Mesodermal cell (in vitro differentiated cells): ENCODE data around the gene PRSS36.
A peak's percentile ranks its signal among the peaks of the same experiment; 100 is the strongest.
"Not testable (repeated sequence)": the region's sequence is repeated elsewhere in the genome, so short reads cannot be mapped to it uniquely, and the experiment has no call there.

Source experiments
- H3K27ac ChIP-seq: 2 replicates; pipeline ENCODE4 v1.7.0; 2013; ENCODE audit warnings: mild to moderate bottlenecking, low read depth, low read length, moderate library complexity; ENCODE audit not compliant: severe bottlenecking
- H3K36me3 ChIP-seq: 2 replicates; pipeline ENCODE4 v1.7.1; 2013; ENCODE audit warnings: mild to moderate bottlenecking, low read length, moderate library complexity; ENCODE audit not compliant: control insufficient read depth, insufficient read depth
- H3K4me1 ChIP-seq: one replicate; pipeline ENCODE4 v1.7.1; 2013; ENCODE audit warnings: mild to moderate bottlenecking, low read length; ENCODE audit not compliant: insufficient read depth, control insufficient read depth, poor library complexity, severe bottlenecking
- H3K4me3 ChIP-seq: 2 replicates; pipeline ENCODE4 v1.7.0; 2013; ENCODE audit warnings: low read length, control low read depth, mild to moderate bottlenecking; ENCODE audit not compliant: insufficient read depth, poor library complexity, severe bottlenecking; ENCODE audit errors: extremely low read depth
- H3K9me3 ChIP-seq: 2 replicates; pipeline ENCODE4 v1.7.1; 2013; ENCODE audit warnings: mild to moderate bottlenecking, low read length, moderate library complexity; ENCODE audit not compliant: control insufficient read depth
- WGBS, 2 experiments: methylation state at CpG; one replicate each; pipeline ENCODE4 v1.1.5; 2013; ENCODE audit warnings: missing lambda C conversion rate in 2 of 2; ENCODE audit not compliant: insufficient coverage in 2 of 2; 5-methylcytosine and 5-hydroxymethylcytosine counted together

PRSS36 gene

GRCh38 chr16:31108794-31109558 is 40.9 kb downstream of the PRSS36 start:
- 70 to 84% methylated on average over 36 to 47 of the region's 57 CpGs for WGBS, 2 experiments
- Histone ChIP-seq H3K27ac (no peak overlapping the region), H3K4me1 (peaks cover 4% of the 10 kb centered on the region), H3K36me3 (peaks cover 40% of the 10 kb centered on the region), H3K4me3 (peak overlapping the region; percentile 90), H3K9me3 (no peaks in the 10 kb centered on the region)

- H3K27ac ChIP-seq = no peak within 1 kb of the TSS
- H3K9me3 ChIP-seq = no peaks in the 10 kb centered on the region
- 8% methylated on average over 44 to 50 of the region's 68 CpGs for WGBS, 2 experiments
- H3K4me1 ChIP-seq = peaks cover 4% of the 10 kb centered on the region
- peak within 1 kb of the TSS; percentile 90 for H3K4me3 ChIP-seq
- H3K36me3 ChIP-seq = peaks cover 37% of the 10 kb centered on the region
These were observed 41.7 kb downstream of the PRSS36 start, which contains the start of gene BCKDK for GRCh38 chr16:31108035-31108793. TSS of gene BCKDK (plus strand) at chr16:31108386. CDS start at chr16:31109224, 838 bp downstream.

- Histone ChIP-seq H3K4me1 (peaks cover 4% of the 10 kb centered on the region), H3K9me3 (no peaks in the 10 kb centered on the region), H3K27ac (no peak overlapping the region), H3K36me3 (peaks cover 31% of the 10 kb centered on the region), H3K4me3 (no peak overlapping the region)
- WGBS, 2 experiments = 91% methylated on average over 5 to 6 of the region's 6 CpGs
These were observed 42.4 kb downstream of the PRSS36 start for GRCh38 chr16:31107465-31107867.

DNA sequence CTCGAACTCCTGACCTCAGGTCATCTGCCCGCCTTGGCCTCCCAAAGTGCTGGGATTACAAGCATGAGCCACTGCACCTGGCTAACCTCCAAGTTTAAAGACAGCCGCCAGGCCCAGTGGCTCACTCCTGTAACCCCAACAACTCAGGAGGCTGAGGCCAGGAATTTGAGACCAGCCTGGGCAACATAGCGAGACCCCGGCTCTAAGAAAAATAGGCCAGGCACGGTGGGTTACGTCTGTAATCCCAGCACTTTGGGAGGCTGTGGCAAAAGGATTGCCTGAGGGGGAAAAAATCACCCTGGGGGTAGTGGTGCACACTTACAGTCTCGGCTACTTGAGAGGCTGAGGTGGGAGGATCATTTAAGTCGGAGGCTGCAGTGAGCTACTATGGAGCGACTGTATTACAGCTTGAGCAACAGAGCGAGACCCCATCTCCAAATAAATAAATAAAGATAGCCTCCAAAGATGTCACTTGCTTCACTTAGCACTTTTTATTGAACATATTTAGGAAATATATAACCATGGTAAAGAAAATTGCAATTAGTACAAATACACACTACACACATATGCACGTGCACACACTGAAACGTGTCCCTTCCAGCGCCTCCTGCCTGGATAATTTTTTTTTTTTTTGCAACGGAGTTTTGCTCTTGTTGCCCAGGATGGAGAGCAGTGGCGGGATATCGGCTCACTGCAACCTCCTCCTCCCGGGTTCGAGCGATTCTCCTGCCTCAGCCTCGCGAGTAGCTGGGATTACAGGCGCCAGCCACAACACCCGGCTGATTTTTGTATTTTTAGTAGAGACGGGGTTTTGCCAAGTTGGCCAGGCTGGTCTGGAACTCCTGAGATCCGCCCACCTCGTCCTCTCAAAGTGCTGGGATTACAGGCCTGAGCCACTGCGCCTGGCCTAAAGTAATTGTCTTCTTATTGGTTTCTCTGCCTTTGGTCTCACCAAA is 43.1 kb downstream of the PRSS36 start:
- 92 to 95% methylated on average over 23 of the region's 28 CpGs for WGBS, 2 experiments
- H3K4me3 ChIP-seq = no peak overlapping the region
- H3K36me3 ChIP-seq = peaks cover 24% of the 10 kb centered on the region
- no peaks in the 10 kb centered on the region for H3K9me3 ChIP-seq
- peaks cover 4% of the 10 kb centered on the region for H3K4me1 ChIP-seq
- no peak overlapping the region for H3K27ac ChIP-seq

GRCh38 chr16:31105677-31106213 is 44.1 kb downstream of the PRSS36 start:
- peaks cover 4% of the 10 kb centered on the region for H3K4me1 ChIP-seq
- no peak overlapping the region for H3K27ac ChIP-seq
- no peak overlapping the region for H3K4me3 ChIP-seq
- peaks cover 13% of the 10 kb centered on the region for H3K36me3 ChIP-seq
- WGBS, 2 experiments = 38 to 46% methylated on average over 24 of the region's 33 CpGs
- H3K9me3 ChIP-seq = no peaks in the 10 kb centered on the region

DNA sequence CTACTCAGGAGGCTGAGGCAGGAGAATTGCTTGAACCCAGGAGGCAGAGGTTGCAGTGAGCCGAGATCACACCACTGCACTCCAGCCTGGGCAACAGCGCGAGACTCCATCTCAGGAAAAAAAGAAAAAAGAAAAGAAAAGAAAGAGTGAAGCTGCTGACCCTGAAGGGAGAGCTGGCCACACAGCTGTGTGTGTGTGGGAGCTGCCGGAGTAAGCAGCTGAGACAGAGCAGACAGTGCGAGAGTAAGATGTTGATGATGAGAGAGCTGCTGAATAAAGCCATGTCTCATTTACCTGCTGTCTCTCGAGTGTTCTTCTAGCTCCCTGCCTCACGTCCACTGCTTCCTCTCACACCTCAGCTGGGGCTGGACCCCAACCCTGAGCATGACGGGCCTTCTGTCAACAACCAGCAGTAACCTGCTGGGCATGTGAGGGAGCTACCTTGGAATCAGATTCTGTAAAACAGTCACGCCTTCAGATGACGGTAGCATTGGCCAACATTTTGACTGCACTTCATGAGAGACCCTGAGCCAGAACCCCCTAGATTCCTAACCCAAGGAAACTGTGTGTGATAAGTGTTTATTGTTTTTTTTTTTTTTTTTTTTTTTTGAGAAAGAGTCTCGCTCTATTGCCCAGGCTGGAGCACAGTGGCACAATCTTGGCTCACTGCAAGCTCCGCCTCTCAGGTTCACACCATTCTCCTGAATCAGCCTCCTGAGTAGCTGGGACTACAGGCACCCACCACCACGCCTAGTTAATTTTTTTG is 48.8 kb downstream of the PRSS36 start:
- H3K27ac ChIP-seq, H3K9me3 ChIP-seq, H3K36me3 ChIP-seq, H3K4me1 ChIP-seq, H3K4me3 ChIP-seq: not testable (repeated sequence)
- 55 to 77% methylated on average over 4 to 9 of the region's 13 CpGs for WGBS, 2 experiments

GRCh38 chr16:31099860-31100638 is 49.8 kb downstream of the PRSS36 start:
- Histone ChIP-seq H3K36me3 (no peaks in the 10 kb centered on the region), H3K4me3 (no peak overlapping the region), H3K4me1 (no peaks in the 10 kb centered on the region), H3K9me3 (no peaks in the 10 kb centered on the region), H3K27ac (no peak overlapping the region)
- 76 to 81% methylated on average over 4 of the region's 4 CpGs for WGBS, 2 experiments

DNA sequence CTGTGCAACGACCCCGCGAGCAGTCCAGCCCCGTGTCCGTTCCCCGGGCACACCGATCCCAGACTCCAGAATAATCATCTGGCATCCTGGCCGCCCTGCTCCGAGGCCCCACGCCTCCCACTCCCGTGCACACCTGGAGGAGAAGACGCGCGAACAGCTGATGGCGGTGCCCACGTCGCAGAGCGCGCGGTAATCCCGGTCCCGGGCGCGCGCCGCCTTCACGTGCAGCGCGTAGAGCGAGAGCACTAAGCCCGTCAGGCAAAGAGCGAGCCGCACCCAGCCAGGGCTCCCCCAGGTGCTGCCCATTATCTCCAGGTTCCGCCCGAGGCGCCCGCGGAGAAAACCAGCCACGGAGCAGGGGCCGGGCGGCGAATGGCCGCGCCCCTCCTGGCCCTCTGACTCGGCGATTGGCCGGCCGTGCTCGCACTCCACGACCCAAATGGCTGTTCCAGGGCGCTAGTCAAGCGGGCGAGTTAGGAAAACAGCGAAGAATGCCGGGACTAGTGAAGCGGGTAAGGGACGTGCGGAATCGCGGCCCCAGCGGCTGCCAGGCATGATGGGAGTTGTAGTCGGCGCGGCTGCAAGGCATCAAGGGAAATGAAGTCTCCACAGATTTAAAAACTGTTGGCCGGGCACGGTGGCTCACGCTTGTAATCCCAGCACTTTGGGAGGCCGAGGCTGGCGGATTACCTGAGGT is 55.3 kb downstream of the PRSS36 start, which contains the start of gene VKORC1:
VKORC1 (minus strand) TSS at position 374 of the 697 bp plus-strand sequence; CDS start at position 306, 68 bp downstream.
- H3K4me1 ChIP-seq = peaks cover 7% of the 10 kb centered on the region
- WGBS, 2 experiments = 1% methylated on average over 61 to 65 of the region's 69 CpGs
- H3K27ac ChIP-seq = peak within 1 kb of the TSS; percentile 78
- no peaks in the 10 kb centered on the region for H3K9me3 ChIP-seq
- peak within 1 kb of the TSS; percentile 94 for H3K4me3 ChIP-seq
- H3K36me3 ChIP-seq = peaks cover 26% of the 10 kb centered on the region

- H3K27ac ChIP-seq = peak overlapping the region; percentile 78
- peaks cover 7% of the 10 kb centered on the region for H3K4me1 ChIP-seq
- peak overlapping the region; percentile 94 for H3K4me3 ChIP-seq
- peaks cover 29% of the 10 kb centered on the region for H3K36me3 ChIP-seq
- H3K9me3 ChIP-seq = no peaks in the 10 kb centered on the region
- 0 to 1% methylated on average over 18 to 20 of the region's 20 CpGs for WGBS, 2 experiments
These were observed 55.8 kb downstream of the PRSS36 start for GRCh38 chr16:31094088-31094423.
